Brain pericyte (primary cell): ENCODE measurements around the gene TUBB4A.
A peak's percentile ranks its signal among the peaks of the same experiment; 100 is the strongest.
"Not testable (repeated sequence)": the region's sequence is repeated elsewhere in the genome, so short reads cannot be mapped to it uniquely, and the experiment has no call there.

Experiments
- DNase-seq: peaks from one replicate; pipeline ENCODE4 v3.0.0-alpha.2; 2012; ENCODE audit warnings: low read depth, low spot score

TUBB4A gene

DNA sequence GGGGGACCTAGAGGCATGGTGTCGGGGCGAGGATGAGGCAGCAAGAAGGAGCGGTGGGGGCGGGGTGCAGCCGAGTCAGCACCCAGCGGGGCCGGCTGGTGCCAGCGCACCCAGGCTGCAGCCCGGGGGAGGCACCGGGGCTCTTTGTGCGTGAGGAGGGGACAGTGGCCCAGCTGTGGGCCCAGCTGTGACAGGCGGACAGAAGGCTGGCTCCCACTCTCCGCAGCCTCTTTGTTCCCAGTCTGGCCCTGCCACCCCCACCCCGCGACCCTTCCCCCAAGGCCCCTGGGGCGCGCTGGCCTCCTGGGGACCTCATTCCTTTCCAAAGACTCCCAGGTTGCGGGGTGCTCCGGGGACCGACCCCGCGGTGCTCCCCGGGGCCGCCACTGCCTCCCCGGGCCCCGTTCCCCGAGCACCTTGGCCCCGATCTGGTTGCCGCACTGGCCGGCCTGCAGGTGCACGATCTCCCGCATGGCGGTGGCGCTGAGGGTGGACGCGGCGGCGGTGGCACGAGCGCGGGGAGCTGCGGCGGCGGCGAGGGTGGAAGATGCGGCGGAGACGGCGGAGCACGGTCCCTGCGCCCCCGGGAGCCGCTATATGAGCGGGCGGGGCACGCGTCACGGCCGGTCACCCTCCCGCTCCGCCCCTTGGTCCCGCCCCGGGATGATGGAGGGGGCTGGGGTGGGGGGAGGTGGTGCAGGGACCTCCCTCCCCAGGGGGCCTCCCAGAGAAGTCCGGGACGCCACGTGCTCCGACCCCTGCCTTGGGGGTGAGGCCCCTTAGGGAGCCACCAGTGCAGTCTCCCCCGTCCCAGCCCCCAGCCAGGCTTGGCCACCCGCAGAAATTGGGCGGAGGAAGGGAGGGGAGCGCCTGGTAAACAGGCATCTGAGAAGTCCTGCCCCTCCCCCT lies at the start of gene TUBB4A:
TUBB4A (minus strand) TSS at position 570 of the 909 bp plus-strand sequence; CDS start at position 473, 97 bp downstream.
- DNase-seq, result no peak

DNA sequence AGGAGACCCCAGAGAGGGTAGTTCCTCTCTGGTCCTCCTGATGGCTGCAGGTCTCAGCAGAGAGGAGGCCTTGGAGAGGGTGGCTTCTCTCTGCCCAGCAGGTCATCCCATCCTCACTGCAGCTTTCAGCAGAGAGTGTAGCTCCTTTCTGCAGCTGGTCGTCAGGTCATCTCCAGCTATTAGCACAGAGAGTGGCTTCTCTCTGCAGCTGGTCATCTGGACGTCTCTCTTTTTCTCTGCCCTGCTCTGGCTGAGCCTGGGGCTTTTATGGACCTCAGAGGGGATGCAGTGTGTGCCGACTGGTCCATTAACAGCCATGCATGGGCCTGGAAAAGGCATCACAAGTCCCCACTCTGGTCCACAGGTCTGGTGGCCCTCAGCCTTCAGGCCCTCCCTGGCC lies 49.0 kb upstream of the TUBB4A start:
- DNase-seq, result no peak

DNA sequence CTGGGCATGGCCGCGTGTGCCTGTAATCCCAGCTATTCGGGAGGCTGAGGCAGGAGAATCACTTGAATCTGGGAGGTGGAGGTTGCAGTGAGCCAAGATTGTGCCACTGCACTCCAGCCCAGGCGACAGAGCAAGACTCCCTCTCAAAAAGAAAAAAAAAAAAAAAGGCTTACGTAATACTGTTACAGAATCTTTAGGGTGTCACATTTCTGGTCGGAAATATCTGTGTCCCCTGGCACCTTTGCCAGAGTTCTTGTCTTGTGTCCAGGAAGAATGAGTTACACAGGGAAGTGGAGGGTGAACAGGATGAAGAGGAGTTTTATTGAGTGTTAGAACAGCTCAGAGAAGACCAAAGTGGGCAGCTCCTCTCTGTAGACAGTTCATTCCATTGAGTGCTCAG lies 48.6 kb upstream of the TUBB4A start:
- DNase-seq, result not testable (repeated sequence)

DNA sequence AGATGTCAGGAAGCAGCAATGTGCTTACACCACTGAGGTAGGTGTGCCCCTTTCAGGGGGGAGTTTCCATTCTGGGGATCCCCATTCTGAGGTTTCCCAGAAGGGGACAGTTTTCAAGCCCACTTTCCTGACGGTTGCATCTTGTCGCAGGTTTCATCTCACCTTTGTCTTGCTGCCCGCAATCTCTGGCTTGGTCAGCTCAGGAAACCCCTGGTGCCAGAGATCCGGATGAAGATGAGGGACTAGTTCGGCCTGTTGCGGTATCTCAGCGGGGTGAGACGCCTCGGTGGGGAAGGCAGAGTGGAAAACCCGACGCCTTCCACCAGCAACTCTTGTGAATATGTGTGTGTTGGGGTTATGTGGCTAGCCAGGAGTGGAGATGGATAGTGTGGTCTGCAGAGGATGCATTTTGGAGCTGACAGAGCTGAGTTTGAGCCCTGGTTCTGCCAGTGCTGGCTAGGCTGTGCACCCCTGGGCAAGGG lies 41.8 kb upstream of the TUBB4A start:
- DNase-seq, result no peak

DNA sequence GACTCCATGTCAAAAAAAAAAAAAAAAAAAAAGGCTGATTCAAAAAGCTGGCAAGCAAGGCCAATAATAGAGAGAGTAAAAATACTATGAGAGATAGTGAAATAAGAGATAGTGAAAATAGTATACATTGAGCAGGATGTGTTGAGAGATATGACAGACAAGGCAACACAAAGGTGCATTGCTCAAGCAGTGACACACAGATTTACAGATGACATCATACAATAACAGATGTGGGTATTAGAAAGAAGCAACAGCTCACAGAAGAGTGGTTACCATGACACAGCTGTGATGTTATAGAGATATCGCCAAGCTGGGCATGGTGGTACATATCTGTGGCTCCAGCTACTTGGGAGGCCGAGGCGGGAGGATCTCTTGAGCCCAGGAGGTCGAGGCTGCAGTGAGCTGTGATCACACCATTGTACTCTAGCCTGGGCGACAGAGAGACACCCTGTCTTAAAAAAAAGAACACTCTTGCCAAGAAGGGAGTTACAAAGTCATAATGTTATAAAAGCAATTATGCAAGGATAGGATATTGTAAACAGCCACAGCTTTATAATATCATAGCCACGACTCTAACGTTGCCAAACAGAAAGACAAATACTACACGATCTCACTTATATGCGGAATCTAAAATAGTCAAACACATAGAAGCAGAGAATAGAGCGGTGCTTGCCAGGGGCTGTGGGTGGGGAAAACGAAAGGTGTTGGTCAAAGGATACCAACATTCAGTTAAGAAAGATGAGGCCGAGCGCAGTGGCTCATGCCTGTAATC lies 39.0 kb upstream of the TUBB4A start:
- no peak for DNase-seq

DNA sequence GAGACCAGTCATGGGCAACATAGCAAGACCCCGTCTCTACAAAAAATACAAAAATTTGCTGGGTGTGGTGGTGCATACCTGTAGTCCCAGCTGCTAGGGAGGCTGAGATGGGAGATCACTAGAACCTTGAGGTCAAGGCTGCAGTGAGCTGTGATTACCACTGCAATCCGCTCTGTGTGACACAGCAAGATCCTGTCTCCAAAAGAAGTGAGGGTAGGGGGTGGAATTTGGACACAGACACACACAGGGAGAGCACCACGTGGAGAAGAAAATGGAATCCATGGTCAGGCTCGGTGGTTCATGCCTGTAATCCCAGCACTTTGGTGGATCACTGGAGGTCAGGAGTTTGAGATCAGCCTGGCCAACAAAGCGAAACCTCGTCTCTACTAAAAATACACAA lies 37.4 kb upstream of the TUBB4A start:
- no peak for DNase-seq

DNA sequence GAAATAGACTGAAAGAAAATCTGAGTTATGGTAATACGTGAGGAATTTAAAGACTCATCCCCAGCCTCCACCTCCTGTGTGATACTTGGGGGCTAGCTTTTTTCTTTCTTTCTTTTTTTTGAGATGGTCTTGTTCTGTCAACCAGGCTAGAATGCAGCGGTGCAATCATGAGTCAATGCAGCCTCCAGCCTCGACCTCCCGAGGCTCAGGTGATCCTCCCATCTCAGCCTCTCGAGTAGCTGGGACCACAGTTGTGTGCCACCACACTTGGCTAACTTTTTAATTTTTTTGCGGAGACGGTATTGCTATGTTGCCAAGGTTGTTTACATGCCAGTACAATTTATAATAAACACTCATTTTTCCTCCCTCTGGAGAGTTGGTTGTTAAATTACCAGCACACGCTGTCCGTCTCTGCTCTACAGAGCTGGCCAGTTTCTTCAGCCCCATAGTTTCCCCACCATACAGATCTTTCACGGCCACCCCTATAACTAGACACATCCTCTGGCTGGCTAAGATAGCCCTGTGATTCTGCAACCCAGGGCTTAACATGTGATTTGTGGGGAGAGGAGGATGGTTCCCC lies 33.5 kb upstream of the TUBB4A start:
- DNase-seq, result no peak

DNA sequence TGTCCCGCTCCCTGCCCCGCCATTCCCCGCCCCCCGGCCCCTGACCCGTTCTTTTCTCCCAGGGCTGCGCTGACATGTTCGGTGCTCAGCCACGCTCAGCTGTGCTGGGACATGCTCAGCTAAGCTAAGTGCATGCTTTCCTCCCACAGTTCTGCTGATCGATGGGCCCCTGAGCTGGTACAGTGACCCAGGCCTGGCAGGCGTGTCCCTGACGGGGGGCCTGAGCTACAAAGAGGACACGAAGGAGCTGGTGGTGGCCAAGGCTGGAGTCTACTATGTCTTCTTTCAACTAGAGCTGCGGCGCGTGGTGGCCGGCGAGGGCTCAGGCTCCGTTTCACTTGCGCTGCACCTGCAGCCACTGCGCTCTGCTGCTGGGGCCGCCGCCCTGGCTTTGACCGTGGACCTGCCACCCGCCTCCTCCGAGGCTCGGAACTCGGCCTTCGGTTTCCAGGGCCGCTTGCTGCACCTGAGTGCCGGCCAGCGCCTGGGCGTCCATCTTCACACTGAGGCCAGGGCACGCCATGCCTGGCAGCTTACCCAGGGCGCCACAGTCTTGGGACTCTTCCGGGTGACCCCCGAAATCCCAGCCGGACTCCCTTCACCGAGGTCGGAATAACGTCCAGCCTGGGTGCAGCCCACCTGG lies 32.5 kb upstream of the TUBB4A start:
- DNase-seq, result no peak

DNA sequence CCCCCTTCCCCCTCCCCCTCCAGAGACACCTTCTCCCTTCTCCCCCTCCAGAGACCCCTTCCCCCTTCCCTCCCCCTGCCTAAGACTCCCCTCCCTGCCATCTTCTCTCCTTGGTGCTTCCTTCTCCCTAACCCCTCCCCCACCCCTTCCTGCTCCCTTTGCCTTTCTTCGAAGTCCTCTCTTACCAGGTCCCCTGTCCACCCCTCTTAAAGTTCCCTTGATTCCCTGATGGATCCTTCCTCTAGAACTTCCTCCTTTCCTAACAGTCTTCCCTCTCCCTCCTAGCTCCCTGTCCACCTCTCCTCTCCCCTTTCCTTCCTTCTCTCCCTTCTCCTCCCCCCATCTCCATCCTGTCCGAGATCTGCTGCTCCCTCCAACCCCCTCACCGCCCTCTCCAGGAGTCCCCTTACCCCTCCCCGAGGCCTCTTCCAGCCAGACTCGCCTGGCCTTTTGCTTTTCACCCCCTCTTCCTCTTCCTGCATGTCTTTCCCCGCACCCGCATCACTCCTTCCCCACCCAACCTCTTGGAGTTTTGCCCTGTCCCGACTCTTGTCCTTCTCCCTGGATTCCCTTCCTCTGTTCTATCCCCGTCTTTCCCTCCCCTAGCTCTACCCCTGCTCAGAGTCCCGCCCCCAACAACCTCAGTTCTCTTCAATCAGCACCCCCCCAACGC lies 31.8 kb upstream of the TUBB4A start:
- DNase-seq, result no peak

DNA sequence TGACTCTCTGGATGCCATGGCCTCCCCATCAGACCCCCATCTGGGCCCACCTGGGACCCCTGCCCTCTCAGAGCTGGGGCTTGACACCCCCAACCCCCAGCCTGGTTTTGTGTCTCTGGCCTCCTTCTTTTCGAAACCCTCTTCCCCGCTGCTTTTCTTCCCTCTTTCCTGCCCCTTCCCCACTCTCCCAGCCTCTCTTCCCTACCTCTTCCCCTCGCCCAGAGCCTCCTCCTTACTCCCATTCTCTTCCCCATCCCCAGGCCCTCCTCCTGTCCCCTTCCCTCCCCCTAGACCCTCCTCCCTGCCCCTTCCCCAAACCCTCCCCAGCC lies 30.9 kb upstream of the TUBB4A start:
- no peak for DNase-seq

DNA sequence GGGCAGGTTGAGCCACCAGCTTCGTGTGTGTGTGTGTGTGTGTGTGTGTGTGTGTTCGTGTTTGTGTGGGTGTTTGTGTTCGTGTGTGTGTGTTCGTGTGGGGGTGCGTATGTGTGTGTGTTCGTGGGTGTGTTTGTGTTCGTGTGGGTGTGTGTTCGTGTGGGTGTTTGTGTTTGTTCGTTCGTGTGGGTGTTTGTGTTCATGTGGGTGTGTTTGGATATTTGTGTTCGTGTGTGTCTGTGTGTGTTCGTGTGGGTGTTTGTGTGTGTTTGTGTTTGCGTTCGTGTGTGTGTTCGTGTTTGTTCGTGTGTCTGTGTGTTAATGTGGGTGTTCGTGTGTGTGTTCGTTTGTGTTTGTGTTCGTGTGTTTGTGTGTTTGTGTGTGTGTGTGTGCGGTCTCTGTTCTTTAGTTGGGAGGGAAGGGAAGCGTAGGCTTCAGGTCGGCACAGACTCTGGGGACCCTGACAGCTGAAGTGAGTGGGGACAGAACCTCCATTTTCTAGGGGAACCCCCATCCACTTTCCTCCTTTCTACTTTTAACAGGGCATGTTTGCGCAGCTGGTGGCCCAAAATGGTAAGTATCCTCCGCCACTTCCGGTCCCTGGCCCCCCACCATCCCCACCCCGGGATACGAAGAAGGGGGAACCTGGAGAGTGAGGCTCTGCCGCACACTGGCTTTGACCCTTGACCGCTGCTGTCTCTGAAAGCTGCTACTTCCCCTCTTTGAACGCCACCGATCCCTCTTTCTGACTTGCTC lies 30.3 kb upstream of the TUBB4A start:
- DNase-seq, result no peak

DNA sequence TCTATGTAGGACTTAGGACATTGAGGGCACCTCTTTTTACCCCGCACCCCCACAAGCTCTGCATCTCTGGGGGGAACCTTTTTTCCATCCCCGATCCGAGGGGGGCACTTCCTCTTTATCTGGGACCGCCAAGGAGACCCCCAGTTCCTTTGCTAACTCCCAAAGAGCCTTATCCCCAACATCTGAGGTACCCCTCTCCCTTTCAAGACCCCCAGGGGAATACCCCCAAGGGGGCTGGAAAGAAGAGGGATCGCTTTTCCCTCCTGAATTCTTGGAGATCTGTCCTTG lies 29.8 kb upstream of the TUBB4A start:
- no peak for DNase-seq

DNA sequence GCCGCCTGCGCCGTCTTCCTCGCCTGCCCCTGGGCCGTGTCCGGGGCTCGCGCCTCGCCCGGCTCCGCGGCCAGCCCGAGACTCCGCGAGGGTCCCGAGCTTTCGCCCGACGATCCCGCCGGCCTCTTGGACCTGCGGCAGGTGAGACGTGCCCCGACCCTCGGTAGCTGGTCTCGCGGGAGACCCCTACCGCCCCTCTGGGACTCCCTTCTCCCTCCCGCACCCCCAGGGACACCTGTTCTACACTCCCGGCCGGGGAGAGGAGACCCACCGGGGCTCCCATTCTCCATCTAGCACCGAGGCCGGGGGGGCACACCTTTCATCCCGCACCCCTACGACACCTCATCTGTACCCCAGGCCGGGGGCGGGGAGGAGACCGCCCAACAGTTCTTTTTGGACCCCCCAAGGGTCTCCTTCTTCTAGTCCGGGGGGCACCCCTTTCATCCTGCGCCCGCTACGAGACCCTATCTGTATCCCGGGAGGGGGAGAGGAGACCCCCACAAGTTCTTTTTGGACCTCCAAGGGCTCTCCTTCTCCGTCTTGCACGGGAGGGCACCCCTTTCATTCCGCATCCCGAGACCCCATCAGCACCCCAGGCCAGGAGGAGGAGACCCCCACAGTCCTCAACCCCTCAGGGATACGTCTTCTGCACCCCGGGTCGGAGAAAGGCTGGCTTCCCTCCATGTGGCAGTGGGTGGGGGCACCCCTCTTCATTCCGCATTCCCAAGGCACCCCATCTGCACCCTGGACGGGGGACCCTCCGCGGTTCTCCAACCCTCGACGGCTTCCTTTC lies 29.2 kb upstream of the TUBB4A start:
- no peak for DNase-seq

DNA sequence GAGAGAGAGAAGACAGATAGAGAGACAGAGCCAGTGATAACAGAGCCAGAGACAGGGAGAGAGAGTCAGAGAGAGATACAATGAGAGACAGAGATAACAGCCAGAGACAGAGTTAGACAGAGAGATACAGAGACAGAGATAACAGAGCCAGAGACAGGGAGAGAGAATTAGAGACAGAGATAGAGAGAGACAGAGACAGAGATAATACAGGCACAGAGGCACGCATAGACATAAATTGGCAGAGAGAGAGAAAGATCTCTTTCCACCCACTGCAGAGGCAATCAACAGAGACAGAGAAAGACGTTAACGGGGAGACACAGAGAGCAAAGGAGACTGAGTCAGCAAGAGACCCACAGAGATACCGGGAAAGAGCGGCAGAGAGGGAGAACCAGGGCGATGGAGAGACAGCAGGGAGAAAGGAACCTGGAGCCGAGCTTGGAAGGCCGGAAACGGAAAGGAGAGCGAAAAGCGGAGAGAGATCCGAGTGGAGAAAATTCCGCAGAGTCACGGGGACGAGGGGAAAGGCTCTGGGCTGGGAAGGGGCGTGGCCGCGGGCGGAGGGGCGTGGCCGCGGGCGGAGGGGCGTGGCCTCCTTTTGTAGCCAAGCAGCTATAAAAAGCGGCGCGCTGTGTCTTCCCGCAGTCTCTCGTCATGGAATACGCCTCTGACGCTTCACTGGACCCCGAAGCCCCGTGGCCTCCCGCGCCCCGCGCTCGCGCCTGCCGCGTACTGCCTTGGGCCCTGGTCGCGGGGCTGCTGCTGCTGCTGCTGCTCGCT lies 28.5 kb upstream of the TUBB4A start, which contains the start of gene TNFSF9:
TNFSF9 (plus strand) TSS at position 641 of the 777 bp plus-strand sequence; CDS start at position 652, 11 bp downstream.
- peak; percentile 20 for DNase-seq

DNA sequence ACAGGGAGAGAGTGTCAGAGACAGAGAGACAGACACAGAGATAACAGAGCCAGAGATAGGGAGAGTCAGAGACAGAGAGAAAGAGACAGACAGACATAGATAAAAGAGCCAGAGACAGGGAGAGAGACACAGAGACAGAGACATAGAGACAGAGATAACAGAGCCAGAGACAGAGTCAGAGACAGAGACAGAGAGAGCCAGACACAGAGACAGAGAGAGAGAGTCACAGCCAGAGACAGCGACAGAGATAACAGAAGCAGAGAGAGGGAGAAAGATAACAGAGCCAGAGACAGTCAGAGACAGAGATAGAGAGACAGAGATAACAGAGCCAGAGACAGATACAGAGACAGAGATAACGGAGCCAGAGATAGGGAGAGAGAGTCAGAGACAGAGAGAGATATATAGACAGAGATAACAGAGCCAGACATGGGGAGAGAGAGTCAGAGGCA lies 27.9 kb upstream of the TUBB4A start:
- DNase-seq, result no peak

DNA sequence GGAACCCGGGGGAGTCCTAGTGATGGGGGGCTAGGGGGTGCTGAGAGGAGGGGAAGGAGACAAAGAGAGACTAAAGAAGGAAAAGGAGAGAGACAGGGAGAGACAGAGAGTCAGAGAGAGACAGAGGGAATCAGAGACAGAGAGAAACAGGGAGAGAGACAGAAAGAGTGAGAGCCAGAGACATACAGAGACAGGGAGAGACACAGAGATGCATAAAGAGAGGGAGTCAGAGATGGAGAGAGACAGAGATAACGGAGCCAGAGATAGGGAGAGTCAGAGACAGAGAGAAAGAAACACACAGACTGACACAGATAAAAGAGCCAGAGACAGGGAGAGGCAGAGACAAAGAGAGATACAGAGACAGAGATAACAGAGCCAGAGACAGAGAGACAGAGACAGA lies 27.2 kb upstream of the TUBB4A start:
- no peak for DNase-seq

DNA sequence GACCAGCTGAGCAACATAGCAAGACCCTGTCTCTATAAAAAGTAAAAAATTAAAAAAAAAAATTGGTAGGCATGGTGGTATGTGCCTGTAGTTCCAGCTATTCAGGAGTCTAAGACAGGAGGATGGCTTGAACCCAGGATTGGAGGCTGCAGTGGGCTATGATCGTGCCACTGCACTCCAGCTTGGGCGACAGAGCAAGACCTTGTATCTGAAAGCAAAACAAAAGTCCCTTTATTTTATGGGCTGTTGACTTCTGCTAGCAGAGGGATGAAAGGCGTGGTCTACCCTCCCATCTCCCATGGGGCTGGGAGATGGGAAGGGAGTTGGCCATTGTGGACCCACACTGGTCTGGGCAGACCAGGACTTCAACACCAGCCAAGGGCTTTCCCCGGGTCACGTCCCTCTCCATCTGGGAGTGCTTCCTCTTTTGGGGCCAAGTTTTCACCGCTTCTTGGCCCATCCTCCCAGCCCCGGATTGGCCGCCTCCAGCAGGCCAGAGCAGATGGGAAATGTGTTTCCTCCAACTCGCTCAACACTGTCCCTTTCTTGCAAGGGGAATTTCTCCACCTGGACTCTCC lies 26.5 kb upstream of the TUBB4A start:
- no peak for DNase-seq

DNA sequence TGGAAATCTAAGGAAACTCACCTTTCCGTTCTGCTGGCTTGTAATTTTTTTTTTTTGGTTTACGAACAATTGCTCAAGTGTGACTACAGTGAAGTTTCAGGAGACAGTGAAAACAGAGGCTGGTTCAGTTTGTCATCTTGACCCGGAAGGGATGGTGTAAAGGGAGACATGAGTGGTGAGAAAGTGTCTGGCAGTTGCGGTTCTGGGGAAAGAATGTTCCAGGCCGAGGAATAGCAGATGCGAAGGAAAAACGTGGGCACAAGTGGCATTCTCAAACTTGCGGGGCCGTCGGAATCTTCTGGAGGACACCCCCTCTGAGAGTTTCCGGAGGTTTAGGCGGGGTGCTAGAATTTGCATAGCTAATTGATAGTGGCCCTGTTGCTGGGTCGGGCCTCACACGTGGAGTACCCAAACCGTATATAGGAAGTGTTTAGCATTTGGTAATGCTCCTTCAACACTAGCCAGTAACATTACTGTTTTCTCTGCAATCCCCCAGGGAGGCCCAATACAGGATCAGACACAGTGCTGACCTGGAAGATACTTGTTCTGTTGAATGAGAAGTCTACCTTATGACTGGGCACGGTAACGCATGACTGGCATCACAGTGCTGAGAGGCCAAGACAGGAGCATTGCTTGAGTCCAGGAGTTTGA lies 25.9 kb upstream of the TUBB4A start:
- no peak for DNase-seq
